Spleen (tissue), 7 donors: ENCODE data around the gene AP4E1.

Experiments used
- POLR2A ChIP-seq, 3 donors: fragments of 450-650 bp; IDR thresholded peaks; one replicate each; pipeline ENCODE4 v1.5.1; 2017; ENCODE audit warnings: antibody characterized with exemption in 3 of 3, mild to moderate bottlenecking in 1 of 3
- POLR2AphosphoS5 ChIP-seq, 3 donors: sonication (generic); formaldehyde crosslinking; IDR thresholded peaks; one replicate each; pipeline ENCODE4 v1.5.1; 2017; ENCODE audit warnings: antibody characterized with exemption in 3 of 3
- TF ChIP-seq, protein P1 (sequence below), 11 experiments: fragments of 200-600 bp in 7 of 11; fragments of 450-650 bp in 4 of 11; sonication (generic) in 4 of 11; IDR thresholded peaks in 8 of 11; conservative IDR thresholded peaks in 3 of 11; 1 replicate in 7 of 11; 2 replicates in 4 of 11; pipeline versions ENCODE4 v1.4.0 to v1.8.0; 2016 to 2021; ENCODE audit warnings: antibody characterized with exemption in 11 of 11, inconsistent platforms in 4 of 11, mild to moderate bottlenecking in 1 of 11
- donor health status: DM: no; HTN: no; CAD: no; lungs with moderate emphysema.
- donor health status: DM: no; HTN: no; CAD: no.
- donor health status: DM: no; HTN: no; CAD: no.

DNA sequence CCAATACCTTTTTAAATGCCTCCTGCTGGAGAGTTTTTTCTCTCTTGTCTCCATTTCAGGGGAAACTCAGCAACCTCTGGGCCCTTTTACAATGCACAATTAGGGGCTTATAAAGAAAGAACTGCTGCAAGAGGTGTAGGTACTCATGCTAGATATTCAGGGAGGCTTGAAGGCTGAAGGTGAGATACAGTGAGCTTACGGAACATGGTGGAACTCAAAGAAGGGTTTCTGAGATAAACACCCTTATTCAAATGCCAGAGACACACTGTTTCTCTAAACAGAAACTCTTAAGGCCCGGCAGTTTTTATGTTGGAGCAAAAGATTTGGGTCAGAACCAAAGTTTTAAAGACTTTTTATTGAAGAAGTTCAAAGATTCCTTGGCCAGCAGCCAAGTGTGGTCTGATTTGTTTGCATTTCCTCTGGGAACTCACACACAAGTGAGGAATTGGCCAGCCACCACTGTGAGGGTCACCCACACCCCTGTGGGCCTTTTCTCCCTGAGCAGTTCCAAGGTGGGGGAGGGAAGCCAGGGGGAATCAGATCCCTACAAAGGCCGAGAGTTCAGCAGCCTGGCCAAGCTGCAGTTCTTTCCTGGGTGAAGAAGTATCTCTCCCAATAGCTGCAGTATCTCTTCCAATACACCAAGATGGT, 138.4 kb downstream of the AP4E1 start:
- TF ChIP-seq, protein P1, sequence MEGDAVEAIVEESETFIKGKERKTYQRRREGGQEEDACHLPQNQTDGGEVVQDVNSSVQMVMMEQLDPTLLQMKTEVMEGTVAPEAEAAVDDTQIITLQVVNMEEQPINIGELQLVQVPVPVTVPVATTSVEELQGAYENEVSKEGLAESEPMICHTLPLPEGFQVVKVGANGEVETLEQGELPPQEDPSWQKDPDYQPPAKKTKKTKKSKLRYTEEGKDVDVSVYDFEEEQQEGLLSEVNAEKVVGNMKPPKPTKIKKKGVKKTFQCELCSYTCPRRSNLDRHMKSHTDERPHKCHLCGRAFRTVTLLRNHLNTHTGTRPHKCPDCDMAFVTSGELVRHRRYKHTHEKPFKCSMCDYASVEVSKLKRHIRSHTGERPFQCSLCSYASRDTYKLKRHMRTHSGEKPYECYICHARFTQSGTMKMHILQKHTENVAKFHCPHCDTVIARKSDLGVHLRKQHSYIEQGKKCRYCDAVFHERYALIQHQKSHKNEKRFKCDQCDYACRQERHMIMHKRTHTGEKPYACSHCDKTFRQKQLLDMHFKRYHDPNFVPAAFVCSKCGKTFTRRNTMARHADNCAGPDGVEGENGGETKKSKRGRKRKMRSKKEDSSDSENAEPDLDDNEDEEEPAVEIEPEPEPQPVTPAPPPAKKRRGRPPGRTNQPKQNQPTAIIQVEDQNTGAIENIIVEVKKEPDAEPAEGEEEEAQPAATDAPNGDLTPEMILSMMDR (IDR thresholded peaks at IDR 0.05 in 8 of 11, conservative IDR thresholded peaks at IDR 0.05 in 3 of 11): no peak
- TF ChIP-seq POLR2A (IDR thresholded peaks at IDR 0.05) (no peak), POLR2AphosphoS5 (IDR thresholded peaks at IDR 0.05) (no peak)
